ENCODE results near the gene NGB. TPM values are rescaled to one million over a fixed set of nuclear protein-coding genes. Genes with fewer than 3 reads are reported as not detected.
"Not testable (repeated sequence)": the region's sequence is repeated elsewhere in the genome, so short reads cannot be mapped to it uniquely, and the experiment has no call there.

NGB gene
- total and polyA plus RNA-seq, 4 donors = not detected

DNA sequence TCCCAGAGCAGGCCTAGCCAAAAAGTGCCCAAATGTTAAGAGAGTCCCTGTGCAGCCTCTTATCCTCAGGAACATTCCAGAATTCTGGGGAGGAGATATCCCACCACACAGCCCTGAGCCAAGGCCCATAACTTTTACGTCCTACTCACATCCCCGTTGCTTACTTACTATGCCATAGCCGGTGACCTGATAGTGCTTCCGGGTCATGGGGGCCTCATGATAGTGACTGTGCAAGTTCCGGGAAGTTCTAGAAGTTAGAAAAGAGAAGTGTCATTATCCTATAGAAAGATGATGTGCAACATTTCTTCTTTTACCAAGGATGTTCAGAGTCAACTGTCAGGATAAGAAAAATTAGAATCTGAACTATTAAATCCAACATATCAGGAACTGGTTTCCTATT is 15.6 kb upstream of the NGB start:
- peaks cover 38 to 52% (median 43%) of the 10 kb centered on the region in 4 donors for H3K36me3 ChIP-seq (ENCODE audit: control insufficient read depth in 4 of 4, insufficient read depth in 4 of 4, low read length in 4 of 4)
- no peaks in the 10 kb centered on the region for H3K27me3 ChIP-seq (ENCODE audit: control insufficient read depth in 3 of 3, insufficient read depth in 3 of 3, low read length in 2 of 3)
- no peak overlapping the region for H3K4me3 ChIP-seq
- ATAC-seq (ENCODE audit: insufficient read depth, low FRiP score) = no peak
- no peak overlapping the region for H3K27ac ChIP-seq (ENCODE audit: low read depth in 1 of 2, low read length in 1 of 2)
- WGBS, 2 donors = 89 to 92% methylated on average over 5 of the region's 5 CpGs
- DNase-seq = no peak
- no peaks in the 10 kb centered on the region for H3K9me3 ChIP-seq (ENCODE audit: control insufficient read depth in 4 of 4, insufficient read depth in 3 of 4, low read length in 3 of 4)
- TF ChIP-seq, protein P1, sequence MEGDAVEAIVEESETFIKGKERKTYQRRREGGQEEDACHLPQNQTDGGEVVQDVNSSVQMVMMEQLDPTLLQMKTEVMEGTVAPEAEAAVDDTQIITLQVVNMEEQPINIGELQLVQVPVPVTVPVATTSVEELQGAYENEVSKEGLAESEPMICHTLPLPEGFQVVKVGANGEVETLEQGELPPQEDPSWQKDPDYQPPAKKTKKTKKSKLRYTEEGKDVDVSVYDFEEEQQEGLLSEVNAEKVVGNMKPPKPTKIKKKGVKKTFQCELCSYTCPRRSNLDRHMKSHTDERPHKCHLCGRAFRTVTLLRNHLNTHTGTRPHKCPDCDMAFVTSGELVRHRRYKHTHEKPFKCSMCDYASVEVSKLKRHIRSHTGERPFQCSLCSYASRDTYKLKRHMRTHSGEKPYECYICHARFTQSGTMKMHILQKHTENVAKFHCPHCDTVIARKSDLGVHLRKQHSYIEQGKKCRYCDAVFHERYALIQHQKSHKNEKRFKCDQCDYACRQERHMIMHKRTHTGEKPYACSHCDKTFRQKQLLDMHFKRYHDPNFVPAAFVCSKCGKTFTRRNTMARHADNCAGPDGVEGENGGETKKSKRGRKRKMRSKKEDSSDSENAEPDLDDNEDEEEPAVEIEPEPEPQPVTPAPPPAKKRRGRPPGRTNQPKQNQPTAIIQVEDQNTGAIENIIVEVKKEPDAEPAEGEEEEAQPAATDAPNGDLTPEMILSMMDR (IDR thresholded peaks at IDR 0.05; ENCODE audit: control extremely low read depth, extremely low read depth) = no peak
- H3K9ac ChIP-seq (ENCODE audit: insufficient read depth in 1 of 2, low read length in 2 of 2) = no peak overlapping the region
- H3K4me1 ChIP-seq (ENCODE audit: control insufficient read depth in 5 of 5, insufficient read depth in 5 of 5, low read length in 5 of 5) = no peaks in the 10 kb centered on the region

DNA sequence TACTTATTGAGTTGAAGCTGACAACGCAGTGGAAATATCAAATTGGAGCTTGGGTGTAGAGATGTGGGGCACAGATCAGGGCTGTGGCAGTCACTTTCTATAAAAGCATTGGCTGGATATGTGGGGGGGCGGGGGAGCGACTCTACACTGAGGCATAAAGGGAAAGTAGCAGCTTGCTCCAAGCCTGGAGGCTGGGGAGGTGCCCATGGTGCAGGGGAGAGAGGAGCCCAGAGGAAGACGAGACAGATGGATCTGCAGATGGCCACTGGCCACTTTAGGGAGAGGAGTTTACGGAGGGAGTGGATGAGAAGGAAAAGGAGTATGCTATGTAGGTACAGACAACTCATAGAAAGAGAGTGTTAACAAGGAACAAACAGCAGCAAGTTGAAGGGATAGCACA is 13.5 kb upstream of the NGB start:
- no peaks in the 10 kb centered on the region for H3K27me3 ChIP-seq (ENCODE audit: control insufficient read depth in 3 of 3, insufficient read depth in 3 of 3, low read length in 2 of 3)
- H3K4me1 ChIP-seq (ENCODE audit: control insufficient read depth in 5 of 5, insufficient read depth in 5 of 5, low read length in 5 of 5) = no peaks in the 10 kb centered on the region
- peaks cover 30 to 48% (median 37%) of the 10 kb centered on the region in 4 donors for H3K36me3 ChIP-seq (ENCODE audit: control insufficient read depth in 4 of 4, insufficient read depth in 4 of 4, low read length in 4 of 4)
- DNase-seq (no peak), ATAC-seq (ENCODE audit: insufficient read depth, low FRiP score) (no peak)
- 96 to 97% methylated on average over 5 of the region's 5 CpGs for WGBS, 2 donors
- no peak overlapping the region for H3K9ac ChIP-seq (ENCODE audit: insufficient read depth in 1 of 2, low read length in 2 of 2)
- TF ChIP-seq, protein P1 (IDR thresholded peaks at IDR 0.05; ENCODE audit: control extremely low read depth, extremely low read depth) = no peak
- no peak overlapping the region for H3K4me3 ChIP-seq
- H3K27ac ChIP-seq (ENCODE audit: low read depth in 1 of 2, low read length in 1 of 2) = no peak overlapping the region
- no peaks in the 10 kb centered on the region for H3K9me3 ChIP-seq (ENCODE audit: control insufficient read depth in 4 of 4, insufficient read depth in 3 of 4, low read length in 3 of 4)

DNA sequence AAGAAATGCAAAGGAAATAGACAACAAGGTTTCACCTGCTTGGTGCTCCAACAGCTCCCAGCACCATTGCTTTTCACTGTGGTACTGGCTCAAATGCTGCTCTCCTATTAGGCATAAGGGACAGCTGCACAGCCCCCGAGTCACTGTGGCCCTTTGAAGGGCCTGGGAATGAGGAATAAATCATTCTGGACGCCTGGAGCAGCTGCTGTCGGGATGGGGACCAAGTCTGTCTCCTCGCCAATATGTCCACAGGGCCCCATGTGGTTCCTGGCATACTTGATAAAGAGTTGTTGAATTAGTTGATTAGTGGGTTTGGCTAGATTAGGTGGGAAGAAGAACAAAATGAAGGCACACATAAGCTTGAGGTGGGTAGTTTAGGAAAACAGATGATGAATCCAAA is 13.1 kb upstream of the NGB start:
- Histone ChIP-seq H3K36me3 (ENCODE audit: control insufficient read depth in 4 of 4, insufficient read depth in 4 of 4, low read length in 4 of 4) (peaks cover 34 to 51% (median 38%) of the 10 kb centered on the region in 4 donors), H3K9ac (ENCODE audit: insufficient read depth in 1 of 2, low read length in 2 of 2) (no peak overlapping the region), H3K27ac (ENCODE audit: low read depth in 1 of 2, low read length in 1 of 2) (no peak overlapping the region), H3K27me3 (ENCODE audit: control insufficient read depth in 3 of 3, insufficient read depth in 3 of 3, low read length in 2 of 3) (no peaks in the 10 kb centered on the region), H3K9me3 (ENCODE audit: control insufficient read depth in 4 of 4, insufficient read depth in 3 of 4, low read length in 3 of 4) (no peaks in the 10 kb centered on the region), H3K4me3 (no peak overlapping the region), H3K4me1 (ENCODE audit: control insufficient read depth in 5 of 5, insufficient read depth in 5 of 5, low read length in 5 of 5) (no peaks in the 10 kb centered on the region)
- ATAC-seq (ENCODE audit: insufficient read depth, low FRiP score) (no peak), DNase-seq (no peak)
- WGBS, 2 donors = 88 to 92% methylated on average over 4 of the region's 4 CpGs
- TF ChIP-seq, protein P1 (IDR thresholded peaks at IDR 0.05; ENCODE audit: control extremely low read depth, extremely low read depth) = no peak

DNA sequence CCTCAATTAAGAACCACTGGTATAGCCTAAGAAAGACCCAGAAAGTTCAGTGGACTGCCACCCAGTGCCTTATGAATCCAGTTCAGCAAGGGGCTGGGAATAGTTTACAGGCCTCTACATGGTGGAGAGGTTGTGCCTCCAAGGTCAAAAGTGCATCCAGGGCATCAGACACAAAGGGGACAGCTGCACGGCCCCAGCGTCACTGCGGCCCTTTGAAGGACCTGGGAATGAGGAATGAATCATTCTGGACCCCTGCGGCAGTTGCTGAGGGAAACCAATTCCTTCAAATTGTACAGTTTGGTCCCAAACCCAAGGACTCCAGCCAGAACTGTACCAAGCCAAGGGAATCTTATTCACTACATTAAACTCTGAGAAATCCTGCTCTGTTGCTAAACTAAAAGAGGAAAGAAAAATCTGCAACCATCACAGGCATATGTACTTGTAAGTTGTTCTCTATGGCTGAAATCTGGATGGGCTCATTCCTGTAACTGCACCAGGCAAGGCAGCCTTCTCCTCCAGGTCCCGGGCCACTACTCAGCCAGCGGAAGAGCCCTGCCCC is 10.9 kb upstream of the NGB start:
- DNase-seq = no peak
- Histone ChIP-seq H3K36me3 (ENCODE audit: control insufficient read depth in 4 of 4, insufficient read depth in 4 of 4, low read length in 4 of 4) (peaks cover 33 to 65% (median 36%) of the 10 kb centered on the region in 4 donors), H3K4me3 (no peak overlapping the region), H3K27ac (ENCODE audit: low read depth in 1 of 2, low read length in 1 of 2) (no peak overlapping the region), H3K9me3 (ENCODE audit: control insufficient read depth in 4 of 4, insufficient read depth in 3 of 4, low read length in 3 of 4) (peaks cover 0 to 1% (median 0%) of the 10 kb centered on the region in 4 donors), H3K9ac (ENCODE audit: insufficient read depth in 1 of 2, low read length in 2 of 2) (no peak overlapping the region), H3K27me3 (ENCODE audit: control insufficient read depth in 3 of 3, insufficient read depth in 3 of 3, low read length in 2 of 3) (no peaks in the 10 kb centered on the region), H3K4me1 (ENCODE audit: control insufficient read depth in 5 of 5, insufficient read depth in 5 of 5, low read length in 5 of 5) (no peaks in the 10 kb centered on the region)
- no peak for ATAC-seq (ENCODE audit: insufficient read depth, low FRiP score)
- WGBS, 2 donors = 92 to 94% methylated on average over 6 of the region's 6 CpGs
- TF ChIP-seq, protein P1 (IDR thresholded peaks at IDR 0.05; ENCODE audit: control extremely low read depth, extremely low read depth) = no peak

DNA sequence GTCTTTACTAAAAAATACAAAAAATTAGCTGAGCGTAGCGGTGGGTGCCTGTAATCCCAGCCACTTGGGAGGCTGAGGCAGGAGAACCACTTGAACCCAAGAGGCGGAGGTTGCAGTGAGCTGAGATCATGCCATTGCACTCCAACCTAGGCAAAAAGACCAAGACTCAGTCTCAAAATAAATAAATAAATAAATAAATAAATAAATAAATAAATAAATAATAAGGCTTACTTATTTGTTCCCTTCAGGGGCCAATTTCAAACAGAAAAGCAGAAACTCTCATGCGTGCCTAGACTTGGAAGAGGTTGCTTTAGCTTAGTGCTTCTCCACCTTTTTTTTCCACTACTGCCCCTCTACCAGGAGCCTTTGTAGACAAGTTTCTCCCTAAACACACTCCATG is 9.9 kb upstream of the NGB start:
- not testable (repeated sequence) for H3K4me3 ChIP-seq; ATAC-seq (ENCODE audit: insufficient read depth, low FRiP score); DNase-seq; H3K4me1 ChIP-seq (ENCODE audit: control insufficient read depth in 5 of 5, insufficient read depth in 5 of 5, low read length in 5 of 5); H3K9ac ChIP-seq (ENCODE audit: insufficient read depth in 1 of 2, low read length in 2 of 2); H3K27ac ChIP-seq (ENCODE audit: low read depth in 1 of 2, low read length in 1 of 2); H3K9me3 ChIP-seq (ENCODE audit: control insufficient read depth in 4 of 4, insufficient read depth in 3 of 4, low read length in 3 of 4); H3K27me3 ChIP-seq (ENCODE audit: control insufficient read depth in 3 of 3, insufficient read depth in 3 of 3, low read length in 2 of 3)
- peaks cover 24 to 65% (median 36%) of the 10 kb centered on the region in 4 donors for H3K36me3 ChIP-seq (ENCODE audit: control insufficient read depth in 4 of 4, insufficient read depth in 4 of 4, low read length in 4 of 4)
- 98 to 99% methylated on average over 4 of the region's 4 CpGs for WGBS, 2 donors
